Peyer's patch (tissue), 4 donors: ENCODE results near the gene TSSK2.
"Not testable (repeated sequence)": the region's sequence is repeated elsewhere in the genome, so short reads cannot be mapped to it uniquely, and the experiment has no call there.

Source experiments
- POLR2A ChIP-seq, 2 donors: fragments of 450-650 bp; IDR thresholded peaks; one replicate each; pipeline ENCODE4 v1.5.1; 2017; ENCODE audit warnings: antibody characterized with exemption in 2 of 2, mild to moderate bottlenecking in 2 of 2, moderate library complexity in 2 of 2
- TF ChIP-seq, protein P1 (sequence below), 6 experiments: fragments of 450-650 bp in 4 of 6; fragments of 200-600 bp in 2 of 6; sonication (generic) in 1 of 6; IDR thresholded peaks; one replicate each; pipeline ENCODE4 v1.5.1; 2017 to 2019; ENCODE audit warnings: antibody characterized with exemption in 6 of 6, mild to moderate bottlenecking in 3 of 6, moderate library complexity in 1 of 6

DNA sequence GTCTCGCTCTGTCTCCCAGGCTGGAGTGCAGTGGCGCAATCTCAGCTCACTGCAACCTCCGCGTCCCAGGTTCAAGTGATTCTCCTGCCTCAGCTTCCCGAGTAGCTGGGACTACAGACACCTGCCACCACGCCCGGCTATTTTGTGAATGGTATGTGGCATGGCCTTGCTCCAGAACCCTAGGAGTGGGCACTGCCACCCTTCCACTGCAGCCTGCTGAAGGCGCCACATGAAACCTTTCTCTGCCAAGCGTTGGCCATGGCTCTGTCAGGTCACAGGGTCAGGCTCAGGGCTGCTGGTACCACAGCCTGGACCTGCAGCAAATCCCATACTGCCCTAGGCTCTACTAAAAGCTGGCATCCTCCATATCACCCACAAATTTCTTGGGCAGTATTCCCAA, 25.0 kb downstream of the TSSK2 start:
- TF ChIP-seq, protein P1, sequence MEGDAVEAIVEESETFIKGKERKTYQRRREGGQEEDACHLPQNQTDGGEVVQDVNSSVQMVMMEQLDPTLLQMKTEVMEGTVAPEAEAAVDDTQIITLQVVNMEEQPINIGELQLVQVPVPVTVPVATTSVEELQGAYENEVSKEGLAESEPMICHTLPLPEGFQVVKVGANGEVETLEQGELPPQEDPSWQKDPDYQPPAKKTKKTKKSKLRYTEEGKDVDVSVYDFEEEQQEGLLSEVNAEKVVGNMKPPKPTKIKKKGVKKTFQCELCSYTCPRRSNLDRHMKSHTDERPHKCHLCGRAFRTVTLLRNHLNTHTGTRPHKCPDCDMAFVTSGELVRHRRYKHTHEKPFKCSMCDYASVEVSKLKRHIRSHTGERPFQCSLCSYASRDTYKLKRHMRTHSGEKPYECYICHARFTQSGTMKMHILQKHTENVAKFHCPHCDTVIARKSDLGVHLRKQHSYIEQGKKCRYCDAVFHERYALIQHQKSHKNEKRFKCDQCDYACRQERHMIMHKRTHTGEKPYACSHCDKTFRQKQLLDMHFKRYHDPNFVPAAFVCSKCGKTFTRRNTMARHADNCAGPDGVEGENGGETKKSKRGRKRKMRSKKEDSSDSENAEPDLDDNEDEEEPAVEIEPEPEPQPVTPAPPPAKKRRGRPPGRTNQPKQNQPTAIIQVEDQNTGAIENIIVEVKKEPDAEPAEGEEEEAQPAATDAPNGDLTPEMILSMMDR (IDR thresholded peaks at IDR 0.05), result not testable (repeated sequence)
- not testable (repeated sequence) for TF ChIP-seq POLR2A (IDR thresholded peaks at IDR 0.05)
